Thoracic aorta (tissue), 2 donors: Measurements from ENCODE around the gene ZBTB17. TPM values are rescaled to one million over a fixed set of nuclear protein-coding genes. Genes with fewer than 3 reads are reported as not detected.

ENCODE experiments used
- ATAC-seq: fragments of 150-250 bp; one replicate; pipeline ENCODE4 v1.8.0; 2017; ENCODE audit warnings: low read depth; ENCODE audit not compliant: insufficient number of reproducible peaks, low FRiP score
- DNase-seq: peaks from one replicate; pipeline ENCODE4 v3.0.0-alpha.2; 2020; ENCODE audit warnings: low spot score
- H3K27ac ChIP-seq, 2 donors: fragments of 200-600 bp; sonication (generic); 1 replicate in 1 of 2; 2 replicates in 1 of 2; pipeline ENCODE4 v1.5.1; 2016; ENCODE audit warnings: mild to moderate bottlenecking in 2 of 2, moderate library complexity in 2 of 2
- H3K27me3 ChIP-seq: fragments of 200-600 bp; sonication (generic); replicated peaks from 2 replicates; pipeline ENCODE4 v1.6.0; 2016; ENCODE audit warnings: mild to moderate bottlenecking; ENCODE audit not compliant: insufficient read depth
- H3K36me3 ChIP-seq: fragments of 200-600 bp; sonication (generic); one replicate; pipeline ENCODE4 v1.5.1; 2016
- H3K4me1 ChIP-seq, 2 donors: fragments of 200-600 bp; sonication (generic); 1 replicate in 1 of 2; 2 replicates in 1 of 2; pipeline versions ENCODE4 v1.5.1 to v1.6.0; 2016; ENCODE audit warnings: low read depth in 2 of 2, mild to moderate bottlenecking in 1 of 2; ENCODE audit not compliant: control insufficient read depth in 1 of 2
- H3K4me3 ChIP-seq: fragments of 200-600 bp; sonication (generic); 2 replicates; pipeline ENCODE4 v1.5.1; 2016; ENCODE audit warnings: mild to moderate bottlenecking
- H3K9me3 ChIP-seq: fragments of 200-600 bp; sonication (generic); 2 replicates; pipeline ENCODE4 v1.5.1; 2016
- total RNA-seq, 2 donors: library from RNA; depleted of rRNA; stranded (reverse); fragments of >200 nt; gene quantifications; one replicate each; pipeline versions ENCODE4 v1.1.0 to v1.2.3, GENCODE V29; 2016
- TF ChIP-seq, protein P1 (sequence below): fragments of 200-600 bp; sonication (generic); IDR thresholded peaks from one replicate; pipeline ENCODE4 v1.5.1; 2019; ENCODE audit warnings: antibody characterized with exemption

The ZBTB17 gene
- total RNA-seq, 2 donors from 2014 or later, result 42.9 to 46.5 TPM

DNA sequence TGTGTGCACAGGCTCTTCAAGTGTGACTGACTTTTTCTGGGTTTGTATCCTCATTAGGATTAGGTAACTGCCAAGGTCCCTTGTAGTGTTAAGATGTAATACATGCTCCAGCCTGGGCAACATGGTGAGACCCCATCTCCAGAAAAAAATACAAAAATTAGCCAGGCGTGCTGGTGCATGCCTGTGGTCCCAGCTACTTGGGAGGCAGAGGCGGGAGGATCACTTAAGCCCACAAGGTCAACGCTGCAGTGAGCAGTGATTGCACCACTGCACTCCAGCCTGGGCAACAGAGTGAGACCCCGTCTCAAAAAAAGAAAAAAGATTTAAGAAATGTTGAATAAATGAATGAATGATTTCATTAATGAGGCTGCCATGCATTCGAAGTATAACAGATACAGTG lies 15.1 kb downstream of the ZBTB17 start:
- H3K36me3 ChIP-seq, result no peaks in the 10 kb centered on the region
- H3K4me1 ChIP-seq, result peaks cover 24 to 70% of the 10 kb centered on the region in 2 donors
- TF ChIP-seq, protein P1, sequence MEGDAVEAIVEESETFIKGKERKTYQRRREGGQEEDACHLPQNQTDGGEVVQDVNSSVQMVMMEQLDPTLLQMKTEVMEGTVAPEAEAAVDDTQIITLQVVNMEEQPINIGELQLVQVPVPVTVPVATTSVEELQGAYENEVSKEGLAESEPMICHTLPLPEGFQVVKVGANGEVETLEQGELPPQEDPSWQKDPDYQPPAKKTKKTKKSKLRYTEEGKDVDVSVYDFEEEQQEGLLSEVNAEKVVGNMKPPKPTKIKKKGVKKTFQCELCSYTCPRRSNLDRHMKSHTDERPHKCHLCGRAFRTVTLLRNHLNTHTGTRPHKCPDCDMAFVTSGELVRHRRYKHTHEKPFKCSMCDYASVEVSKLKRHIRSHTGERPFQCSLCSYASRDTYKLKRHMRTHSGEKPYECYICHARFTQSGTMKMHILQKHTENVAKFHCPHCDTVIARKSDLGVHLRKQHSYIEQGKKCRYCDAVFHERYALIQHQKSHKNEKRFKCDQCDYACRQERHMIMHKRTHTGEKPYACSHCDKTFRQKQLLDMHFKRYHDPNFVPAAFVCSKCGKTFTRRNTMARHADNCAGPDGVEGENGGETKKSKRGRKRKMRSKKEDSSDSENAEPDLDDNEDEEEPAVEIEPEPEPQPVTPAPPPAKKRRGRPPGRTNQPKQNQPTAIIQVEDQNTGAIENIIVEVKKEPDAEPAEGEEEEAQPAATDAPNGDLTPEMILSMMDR, result no peak
- DNase-seq (no peak), ATAC-seq (no peak)
- H3K27me3 ChIP-seq, result no peaks in the 10 kb centered on the region
- no peak overlapping the region for H3K27ac ChIP-seq
- no peak overlapping the region for H3K4me3 ChIP-seq
- H3K9me3 ChIP-seq, result no peaks in the 10 kb centered on the region

DNA sequence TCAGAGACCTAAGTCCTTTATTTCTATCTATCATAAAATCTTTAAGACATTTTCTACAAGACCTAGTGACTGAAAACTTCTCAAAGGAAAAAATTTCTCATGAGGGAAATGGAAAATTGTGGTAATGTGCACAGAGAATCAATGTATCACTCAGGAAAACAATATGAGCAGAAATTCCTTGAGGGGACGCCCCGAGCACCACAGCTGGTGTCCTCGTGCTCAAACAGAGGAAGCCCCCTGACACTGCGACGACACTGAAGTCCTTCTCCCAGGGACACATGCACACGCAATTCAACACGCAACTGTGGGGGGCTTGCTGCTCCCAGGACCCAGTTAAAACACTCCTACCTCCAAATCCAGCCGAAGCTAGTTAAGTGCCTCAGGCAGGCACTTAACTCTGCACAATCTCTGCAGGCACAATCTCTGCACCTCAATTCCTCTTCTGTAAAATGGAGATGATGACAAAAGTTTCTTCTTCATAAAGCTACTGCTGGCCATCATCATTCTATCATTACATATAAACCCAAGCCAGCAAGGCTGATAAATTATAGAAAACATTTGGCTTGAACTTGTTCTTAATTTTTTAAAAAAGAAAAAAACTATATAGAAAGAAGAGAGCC lies 16.0 kb downstream of the ZBTB17 start:
- peaks cover 18 to 70% of the 10 kb centered on the region in 2 donors for H3K4me1 ChIP-seq
- DNase-seq (no peak), ATAC-seq (no peak)
- H3K36me3 ChIP-seq, result no peaks in the 10 kb centered on the region
- TF ChIP-seq, protein P1, result no peak
- no peaks in the 10 kb centered on the region for H3K27me3 ChIP-seq
- H3K9me3 ChIP-seq, result no peaks in the 10 kb centered on the region
- no peak overlapping the region for H3K27ac ChIP-seq
- no peak overlapping the region for H3K4me3 ChIP-seq

DNA sequence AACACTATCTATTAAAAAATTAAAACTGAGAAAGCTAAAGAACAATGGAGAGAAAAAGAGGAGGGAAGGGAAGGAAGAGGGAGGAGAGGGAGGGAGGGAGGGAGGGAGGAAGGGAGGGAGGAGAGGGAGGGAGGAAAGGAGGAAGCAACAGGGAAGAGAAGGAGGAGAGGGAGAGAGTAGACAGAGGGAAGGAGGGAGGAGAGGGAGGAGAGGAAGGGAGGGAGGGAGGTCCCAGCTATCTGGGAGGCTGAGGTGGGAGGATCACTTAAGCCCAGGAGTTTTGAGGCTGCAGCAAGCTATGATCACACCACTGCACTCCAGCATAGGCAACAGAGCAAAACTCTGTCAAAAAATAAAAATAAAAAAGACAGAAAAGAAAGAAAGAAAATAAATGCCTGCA lies 16.5 kb downstream of the ZBTB17 start:
- peaks cover 18 to 69% of the 10 kb centered on the region in 2 donors for H3K4me1 ChIP-seq

DNA sequence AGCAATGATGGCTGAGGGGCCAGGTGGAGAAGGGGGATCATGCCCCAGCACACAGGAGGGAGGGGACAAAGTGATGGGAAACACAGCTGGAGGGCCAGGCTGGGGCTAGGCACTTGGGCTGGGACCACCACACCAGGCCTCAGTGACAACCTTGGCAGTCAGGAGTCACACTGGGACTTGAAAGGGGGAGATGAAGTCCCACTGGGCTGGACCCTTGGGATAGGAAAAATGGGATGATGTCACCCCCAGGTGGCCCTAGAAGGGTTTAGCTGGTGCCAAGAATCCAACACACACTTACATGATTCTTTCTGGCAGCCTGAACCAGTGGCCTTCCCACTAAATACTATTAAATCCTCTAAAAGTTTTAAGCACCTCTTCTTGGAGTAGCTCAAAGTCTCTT lies 17.1 kb downstream of the ZBTB17 start:
- Histone ChIP-seq H3K9me3 (no peaks in the 10 kb centered on the region), H3K4me3 (no peak overlapping the region), H3K4me1 (peaks cover 21 to 69% of the 10 kb centered on the region in 2 donors), H3K36me3 (no peaks in the 10 kb centered on the region), H3K27me3 (no peaks in the 10 kb centered on the region), H3K27ac (peak overlapping the region; percentile 3 to 38)
- TF ChIP-seq, protein P1, result no peak
- ATAC-seq, result no peak
- DNase-seq, result no peak

More for the DNA sequence above, 16.5 kb downstream of the ZBTB17 start:
- no peaks in the 10 kb centered on the region for H3K36me3 ChIP-seq
- H3K27ac ChIP-seq, result peak overlapping the region in 1 of 2 donors; percentile 38
- TF ChIP-seq, protein P1, result no peak
- H3K9me3 ChIP-seq, result no peaks in the 10 kb centered on the region
- DNase-seq, result no peak
- no peak overlapping the region for H3K4me3 ChIP-seq
- no peak for ATAC-seq
- no peaks in the 10 kb centered on the region for H3K27me3 ChIP-seq

DNA sequence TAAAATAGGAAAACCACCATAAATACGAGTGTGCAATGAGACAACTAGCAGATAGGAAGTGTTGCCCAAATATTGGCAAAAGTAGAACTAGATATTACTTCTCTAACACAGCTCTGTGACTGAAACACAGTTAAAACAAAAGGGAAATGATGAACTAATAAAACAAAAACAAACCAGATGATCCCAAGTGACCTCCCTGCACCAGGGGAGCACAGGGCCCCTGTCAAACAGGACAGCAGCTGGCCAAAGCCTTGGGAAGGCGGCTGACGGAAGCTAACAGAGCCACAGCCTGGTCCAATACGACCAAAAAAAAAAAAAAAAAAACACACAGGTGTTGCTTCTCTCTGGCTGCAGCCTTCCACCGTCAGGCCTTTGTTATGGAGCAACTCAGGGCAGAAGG lies 17.8 kb downstream of the ZBTB17 start:
- ATAC-seq (no peak), DNase-seq (no peak)
- Histone ChIP-seq H3K36me3 (no peaks in the 10 kb centered on the region), H3K4me1 (peaks cover 24 to 69% of the 10 kb centered on the region in 2 donors), H3K9me3 (no peaks in the 10 kb centered on the region), H3K4me3 (no peak overlapping the region), H3K27ac (peak overlapping the region; percentile 3 to 38), H3K27me3 (no peaks in the 10 kb centered on the region)
- TF ChIP-seq, protein P1, result no peak
